Thoracic aorta (tissue), 2 donors: ENCODE data around the gene TJP3. TPM values are rescaled to one million over a fixed set of nuclear protein-coding genes. Genes with fewer than 3 reads are reported as not detected.

Experiments used
- ATAC-seq: fragments of 150-250 bp; one replicate; pipeline ENCODE4 v1.8.0; 2017; ENCODE audit warnings: low read depth; ENCODE audit not compliant: insufficient number of reproducible peaks, low FRiP score
- DNase-seq: peaks from one replicate; pipeline ENCODE4 v3.0.0-alpha.2; 2020; ENCODE audit warnings: low spot score
- H3K27ac ChIP-seq, 2 donors: fragments of 200-600 bp; sonication (generic); 1 replicate in 1 of 2; 2 replicates in 1 of 2; pipeline ENCODE4 v1.5.1; 2016; ENCODE audit warnings: mild to moderate bottlenecking in 2 of 2, moderate library complexity in 2 of 2
- H3K27me3 ChIP-seq: fragments of 200-600 bp; sonication (generic); replicated peaks from 2 replicates; pipeline ENCODE4 v1.6.0; 2016; ENCODE audit warnings: mild to moderate bottlenecking; ENCODE audit not compliant: insufficient read depth
- H3K36me3 ChIP-seq: fragments of 200-600 bp; sonication (generic); one replicate; pipeline ENCODE4 v1.5.1; 2016
- H3K4me1 ChIP-seq, 2 donors: fragments of 200-600 bp; sonication (generic); 1 replicate in 1 of 2; 2 replicates in 1 of 2; pipeline versions ENCODE4 v1.5.1 to v1.6.0; 2016; ENCODE audit warnings: low read depth in 2 of 2, mild to moderate bottlenecking in 1 of 2; ENCODE audit not compliant: control insufficient read depth in 1 of 2
- H3K4me3 ChIP-seq: fragments of 200-600 bp; sonication (generic); 2 replicates; pipeline ENCODE4 v1.5.1; 2016; ENCODE audit warnings: mild to moderate bottlenecking
- H3K9me3 ChIP-seq: fragments of 200-600 bp; sonication (generic); 2 replicates; pipeline ENCODE4 v1.5.1; 2016
- CTCF ChIP-seq: fragments of 200-600 bp; sonication (generic); IDR thresholded peaks from one replicate; pipeline ENCODE4 v1.5.1; 2019; ENCODE audit warnings: antibody characterized with exemption
- total RNA-seq, 2 donors: library from RNA; depleted of rRNA; stranded (reverse); fragments of >200 nt; gene quantifications; one replicate each; pipeline versions ENCODE4 v1.1.0 to v1.2.3, GENCODE V29; 2016

Gene TJP3
- total RNA-seq, 2 donors from 2014 or later, result 0.41 to 2.1 TPM

GRCh38 chr19:3679581-3679980 is 28.6 kb upstream of the TJP3 start:
- peaks cover 6 to 41% of the 10 kb centered on the region in 2 donors for H3K4me1 ChIP-seq
- DNase-seq (no peak), ATAC-seq (no peak)
- no peaks in the 10 kb centered on the region for H3K36me3 ChIP-seq
- TF ChIP-seq CTCF, result no peak
- H3K27ac ChIP-seq, result no peak overlapping the region
- H3K9me3 ChIP-seq, result no peaks in the 10 kb centered on the region
- H3K4me3 ChIP-seq, result no peak overlapping the region
- H3K27me3 ChIP-seq, result no peaks in the 10 kb centered on the region

GRCh38 chr19:3680939-3681338 is 27.2 kb upstream of the TJP3 start:
- DNase-seq, result no peak
- no peak for TF ChIP-seq CTCF
- H3K36me3 ChIP-seq, result no peaks in the 10 kb centered on the region
- no peaks in the 10 kb centered on the region for H3K27me3 ChIP-seq
- no peak for ATAC-seq
- no peak overlapping the region for H3K4me3 ChIP-seq
- no peak overlapping the region for H3K27ac ChIP-seq
- no peaks in the 10 kb centered on the region for H3K9me3 ChIP-seq
- H3K4me1 ChIP-seq, result peaks cover 6 to 42% of the 10 kb centered on the region in 2 donors

- TF ChIP-seq CTCF, result no peak
- DNase-seq (no peak), ATAC-seq (no peak)
- no peaks in the 10 kb centered on the region for H3K36me3 ChIP-seq
- H3K27me3 ChIP-seq, result no peaks in the 10 kb centered on the region
- no peaks in the 10 kb centered on the region for H3K9me3 ChIP-seq
- peak overlapping the region in 1 of 2 donors; percentile 33 for H3K27ac ChIP-seq
- H3K4me3 ChIP-seq, result no peak overlapping the region
- peaks cover 6 to 48% of the 10 kb centered on the region in 2 donors for H3K4me1 ChIP-seq
These were observed 25.9 kb upstream of the TJP3 start for GRCh38 chr19:3682286-3682685.

GRCh38 chr19:3682741-3683404 is 25.3 kb upstream of the TJP3 start:
- H3K27ac ChIP-seq, result peak overlapping the region; percentile 33 to 67
- ATAC-seq (no peak), DNase-seq (no peak)
- H3K4me3 ChIP-seq, result no peak overlapping the region
- no peaks in the 10 kb centered on the region for H3K9me3 ChIP-seq
- H3K4me1 ChIP-seq, result peaks cover 6 to 54% of the 10 kb centered on the region in 2 donors
- TF ChIP-seq CTCF, result no peak
- H3K36me3 ChIP-seq, result no peaks in the 10 kb centered on the region
- H3K27me3 ChIP-seq, result no peaks in the 10 kb centered on the region

GRCh38 chr19:3683405-3684053 is 24.7 kb upstream of the TJP3 start:
- Histone ChIP-seq H3K4me1 (peaks cover 8 to 59% of the 10 kb centered on the region in 2 donors), H3K9me3 (no peaks in the 10 kb centered on the region), H3K36me3 (no peaks in the 10 kb centered on the region), H3K4me3 (no peak overlapping the region), H3K27me3 (no peaks in the 10 kb centered on the region), H3K27ac (peak overlapping the region; percentile 67 to 77)
- TF ChIP-seq CTCF, result no peak
- ATAC-seq (no peak), DNase-seq (no peak)
